PC-9 (cell line): Measurements from ENCODE around the gene SEC24B.

Experiments used
- CTCF ChIP-seq: fragments of 200-600 bp; sonication (generic); conservative IDR thresholded peaks from 2 replicates; pipeline ENCODE4 v1.6.1; 2017; ENCODE audit warnings: mixed run types, antibody characterized with exemption, mild to moderate bottlenecking, moderate library complexity
- EZH2 ChIP-seq: fragments of 200-600 bp; sonication (generic); IDR thresholded peaks from 2 replicates; pipeline ENCODE4 v1.8.0; 2017; ENCODE audit warnings: antibody characterized with exemption, low read depth

DNA sequence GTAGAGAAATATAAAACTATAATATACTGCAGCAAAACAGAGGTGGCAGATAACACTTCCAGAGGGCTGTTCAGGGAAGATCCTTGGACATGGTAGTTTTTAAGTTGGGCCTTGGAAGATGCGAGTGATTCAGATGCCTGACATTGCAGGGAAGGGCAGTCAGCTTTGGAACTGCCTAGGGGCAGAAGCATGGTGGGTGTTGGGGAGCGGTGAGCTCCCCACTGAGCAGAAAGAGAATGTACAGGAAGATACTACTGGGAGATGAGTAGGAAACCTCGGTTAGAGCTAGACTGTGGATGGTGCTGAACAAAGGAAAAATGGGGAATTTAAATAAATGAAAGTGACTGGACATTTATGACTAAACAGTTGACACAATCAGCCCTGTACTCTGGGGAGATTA lies 24.9 kb upstream of the SEC24B start:
- TF ChIP-seq CTCF (no peak), EZH2 (no peak)
